H1 (cell line): ENCODE results near the gene SPTBN1. TPM values are rescaled to one million over a fixed set of nuclear protein-coding genes. Genes with fewer than 3 reads are reported as not detected.

ENCODE experiments used
- CTCF ChIA-PET: fragments of 300-600 bp; sonication (Branson Sonifier 250); formaldehyde crosslinking; loops from one replicate; lab custom pipeline; 2021; ENCODE audit not compliant: partially characterized antibody; lab: Charles Lee
- POLR2A ChIA-PET: fragments of 300-600 bp; sonication (Branson Sonifier 250); formaldehyde crosslinking; loops from one replicate; lab custom pipeline; 2021; ENCODE audit warnings: inconsistent platforms; ENCODE audit not compliant: partially characterized antibody; lab: Charles Lee
- DNase-seq, 2 experiments: peaks; one replicate each; pipeline versions ENCODE4 v3.0.0 to v3.0.0-alpha.2; 2010 to 2022; ENCODE audit warnings: low spot score in 2 of 2, low read depth in 1 of 2, mixed read lengths in 1 of 2
- FAIRE-seq: peaks from 2 replicates; lab custom pipeline; 2011; peaks lifted over from hg19 to GRCh38; lab: Jason Lieb, UNC
- H2AFZ ChIP-seq: 2 replicates; pipeline ENCODE4 v1.8.1; 2012; ENCODE audit warnings: low read length, inconsistent platforms
- H2AK5ac ChIP-seq: 2 replicates; pipeline ENCODE4 v1.6.1; 2013; ENCODE audit warnings: low read depth, low read length
- H2BK120ac ChIP-seq: replicated peaks from 2 replicates; pipeline ENCODE3; 2013; ENCODE audit warnings: low read depth, low read length, inconsistent platforms
- H2BK12ac ChIP-seq: 2 replicates; pipeline ENCODE4 v1.6.1; 2013; ENCODE audit warnings: low read depth, low read length
- H2BK15ac ChIP-seq: 2 replicates; pipeline ENCODE4 v1.6.1; 2013; ENCODE audit warnings: low read length
- H2BK20ac ChIP-seq: 2 replicates; pipeline ENCODE4 v1.6.1; 2013; ENCODE audit warnings: low read length
- H2BK5ac ChIP-seq: 2 replicates; pipeline ENCODE4 v1.6.1; 2013; ENCODE audit warnings: low read depth, low read length
- H3K14ac ChIP-seq: 2 replicates; pipeline ENCODE4 v1.6.1; 2013; ENCODE audit warnings: inconsistent platforms; ENCODE audit not compliant: insufficient read length
- H3K18ac ChIP-seq: 2 replicates; pipeline ENCODE4 v1.6.1; 2013; ENCODE audit warnings: low read length; ENCODE audit errors: extremely low read depth
- H3K23ac ChIP-seq: 2 replicates; pipeline ENCODE4 v1.6.1; 2013; ENCODE audit warnings: inconsistent platforms; ENCODE audit not compliant: insufficient read length
- H3K23me2 ChIP-seq: 2 replicates; pipeline ENCODE4 v1.6.1; 2013; ENCODE audit warnings: low read depth, low read length
- H3K27ac ChIP-seq: 2 replicates; pipeline ENCODE4 v1.6.1; 2011; ENCODE audit warnings: low read depth, low read length, inconsistent platforms
- H3K27me3 ChIP-seq, 4 experiments: replicated peaks in 1 of 4; 1 replicate in 1 of 4; 2 replicates in 3 of 4; pipeline versions ENCODE4 v1.6.1 to v1.8.1; 2011 to 2013; ENCODE audit warnings: low read length in 3 of 4, mild to moderate bottlenecking in 3 of 4, inconsistent platforms in 2 of 4, mixed read lengths in 2 of 4, moderate library complexity in 1 of 4; ENCODE audit not compliant: control insufficient read depth in 3 of 4, insufficient read depth in 3 of 4; ENCODE audit errors: extremely low read depth in 1 of 4
- H3K36me3 ChIP-seq, 4 experiments: 2 replicates each; pipeline versions ENCODE4 v1.6.1 to v1.8.1; 2011 to 2013; ENCODE audit warnings: mild to moderate bottlenecking in 4 of 4, low read length in 3 of 4, moderate library complexity in 2 of 4, control low read depth in 1 of 4, inconsistent platforms in 1 of 4; ENCODE audit not compliant: insufficient read depth in 4 of 4, control insufficient read depth in 2 of 4
- H3K4ac ChIP-seq: replicated peaks from 2 replicates; pipeline ENCODE3; 2013; ENCODE audit warnings: low read length, low read depth, mixed read lengths, inconsistent platforms; ENCODE audit not compliant: insufficient read length
- H3K4me1 ChIP-seq, 4 experiments: replicated peaks in 1 of 4; 1 replicate in 1 of 4; 2 replicates in 3 of 4; pipeline versions ENCODE4 v1.6.1 to v1.8.1; 2011 to 2013; ENCODE audit warnings: low read length in 3 of 4, inconsistent platforms in 2 of 4, mixed read lengths in 1 of 4; ENCODE audit not compliant: insufficient read depth in 4 of 4, control insufficient read depth in 3 of 4
- H3K4me2 ChIP-seq, 2 experiments: 2 replicates each; pipeline versions ENCODE4 v1.6.1 to v1.8.1; 2011 to 2013; ENCODE audit warnings: low read depth in 2 of 2, low read length in 2 of 2, control low read depth in 1 of 2, inconsistent platforms in 1 of 2, mild to moderate bottlenecking in 1 of 2; ENCODE audit not compliant: insufficient read depth in 1 of 2
- H3K4me3 ChIP-seq, 4 experiments: fragments of 200-600, 300-600 bp in 1 of 4; sonication (generic), shearing (Covaris generic), sonication (Bioruptor Twin) in 1 of 4; 2 replicates each; pipeline versions ENCODE4 v1.5.1 to v1.8.1; 2011 to 2016; ENCODE audit warnings: low read length in 4 of 4, low read depth in 3 of 4, control low read depth in 2 of 4, inconsistent platforms in 2 of 4, mild to moderate bottlenecking in 2 of 4, mixed read lengths in 1 of 4, moderate library complexity in 1 of 4; ENCODE audit not compliant: insufficient read depth in 2 of 4; ENCODE audit errors: extremely low read depth in 1 of 4
- H3K56ac ChIP-seq: replicated peaks from 2 replicates; pipeline ENCODE3; 2013; ENCODE audit warnings: low read depth, mild to moderate bottlenecking, mixed read lengths, low read length, inconsistent platforms; ENCODE audit not compliant: insufficient read length
- H3K79me1 ChIP-seq: 2 replicates; pipeline ENCODE4 v1.6.1; 2013; ENCODE audit warnings: low read depth, low read length, control low read depth
- H3K79me2 ChIP-seq, 2 experiments: 2 replicates each; pipeline versions ENCODE4 v1.6.1 to v1.8.1; 2012 to 2013; ENCODE audit warnings: low read length in 2 of 2, mild to moderate bottlenecking in 2 of 2, inconsistent platforms in 1 of 2; ENCODE audit not compliant: insufficient read depth in 2 of 2, control insufficient read depth in 1 of 2
- H3K9ac ChIP-seq, 4 experiments: replicated peaks in 1 of 4; 1 replicate in 1 of 4; 2 replicates in 3 of 4; pipeline versions ENCODE4 v1.6.1 to v1.8.1; 2011 to 2013; ENCODE audit warnings: low read depth in 3 of 4, low read length in 3 of 4, control low read depth in 2 of 4, mild to moderate bottlenecking in 2 of 4, moderate library complexity in 2 of 4, inconsistent platforms in 1 of 4; ENCODE audit errors: extremely low read depth in 1 of 4
- H3K9me3 ChIP-seq, 2 experiments: 2 replicates each; pipeline versions ENCODE4 v1.6.1 to v1.8.1; 2012 to 2013; ENCODE audit warnings: mild to moderate bottlenecking in 2 of 2, moderate library complexity in 2 of 2, control low read depth in 1 of 2, inconsistent platforms in 1 of 2, low read depth in 1 of 2, low read length in 1 of 2, mixed read lengths in 1 of 2; ENCODE audit not compliant: insufficient read depth in 2 of 2
- H4K20me1 ChIP-seq, 2 experiments: replicated peaks in 1 of 2; 2 replicates each; pipeline versions ENCODE3 to v1.8.1; 2011 to 2013; ENCODE audit warnings: inconsistent platforms in 2 of 2, low read length in 2 of 2, mild to moderate bottlenecking in 1 of 2; ENCODE audit not compliant: insufficient read depth in 2 of 2, control insufficient read depth in 1 of 2
- H4K5ac ChIP-seq: 2 replicates; pipeline ENCODE4 v1.6.1; 2013; ENCODE audit warnings: low read length, low read depth, mixed read lengths, inconsistent platforms; ENCODE audit not compliant: insufficient read length
- H4K8ac ChIP-seq: 2 replicates; pipeline ENCODE4 v1.8.0; 2013; ENCODE audit warnings: mild to moderate bottlenecking, moderate library complexity, low read length, inconsistent platforms; ENCODE audit not compliant: insufficient read depth; ENCODE audit errors: extremely low read depth
- H4K91ac ChIP-seq: replicated peaks from 2 replicates; pipeline ENCODE3; 2013; ENCODE audit warnings: low read length, mixed read lengths, inconsistent platforms; ENCODE audit not compliant: insufficient read length
- EGR1 ChIP-seq: IDR thresholded peaks from 2 replicates; pipeline ENCODE4 v1.6.1; 2011; ENCODE audit warnings: low read depth, low read length, borderline replicate concordance
- GTF2F1 ChIP-seq: IDR thresholded peaks from 2 replicates; pipeline ENCODE4 v1.6.1; 2012; ENCODE audit warnings: low read depth, low read length, improper control_type of control experiment, borderline replicate concordance
- NANOG ChIP-seq: IDR thresholded peaks from 2 replicates; pipeline ENCODE4 v1.6.1; 2011; ENCODE audit warnings: low read length, low read depth, mild to moderate bottlenecking, inconsistent platforms; ENCODE audit not compliant: insufficient read depth, poor library complexity, severe bottlenecking
- SP1 ChIP-seq: IDR thresholded peaks from 2 replicates; pipeline ENCODE4 v1.6.1; 2011; ENCODE audit warnings: low read depth, low read length
- SP2 ChIP-seq: IDR thresholded peaks from 2 replicates; pipeline ENCODE4 v1.6.1; 2012; ENCODE audit warnings: mild to moderate bottlenecking, low read length, inconsistent platforms
- SRF ChIP-seq: IDR thresholded peaks from 2 replicates; pipeline ENCODE4 v1.6.1; 2011; ENCODE audit warnings: mild to moderate bottlenecking, low read depth, low read length, moderate library complexity
- TAF1 ChIP-seq: IDR thresholded peaks from 2 replicates; pipeline ENCODE4 v1.6.1; 2011; ENCODE audit warnings: mild to moderate bottlenecking, low read depth, low read length
- TBP ChIP-seq: IDR thresholded peaks from 2 replicates; pipeline ENCODE4 v1.6.1; 2011; ENCODE audit warnings: low read depth, low read length, improper control_type of control experiment
- TEAD4 ChIP-seq: IDR thresholded peaks from 2 replicates; pipeline ENCODE4 v1.6.1; 2012; ENCODE audit warnings: low read depth, low read length, inconsistent platforms, mixed read lengths
- WGBS, 2 experiments: shearing (Covaris generic) in 1 of 2; methylation state at CpG; one replicate each; pipeline versions ENCODE4 v1.1.6 to v1.1.7; 2013 to 2015; ENCODE audit warnings: low lambda C conversion rate in 2 of 2, mixed read lengths in 2 of 2, inconsistent platforms in 1 of 2, low coverage in 1 of 2, missing lambda C conversion rate in 1 of 2; ENCODE audit not compliant: insufficient replicate concordance in 2 of 2, insufficient coverage in 1 of 2, insufficient read length in 1 of 2; ENCODE audit errors: extremely low coverage in 1 of 2, missing lambda C conversion rate in 1 of 2; 5-methylcytosine and 5-hydroxymethylcytosine counted together
- polyA plus RNA-seq, 7 experiments: library from polyadenylated mRNA; depleted of rRNA in 3 of 7; stranded (reverse) in 5 of 7; unstranded in 2 of 7; fragments of >200 nt in 5 of 7; fragments of 200-250 nt in 2 of 7; gene quantifications; 1 replicate in 5 of 7; 2 replicates in 1 of 7; 4 replicates in 1 of 7; pipeline versions ENCODE4 v1.2.1 to v1.2.3, GENCODE V29; 2011 to 2013; ENCODE audit warnings: missing spikeins in 2 of 7, mixed read lengths in 2 of 7
- total RNA-seq: library from RNA; stranded (reverse); fragmentation: NEBNext Ultra II Directional; extraction: Animal tissue kit (Norgen Biotek cat#: 25700); gene quantifications from 2 replicates; pipeline ENCODE4 v1.2.1, GENCODE V29; 2021

SPTBN1 gene
- total and polyA plus RNA-seq, 2 of the 8 experiments (the other 6 are each of a cell fraction or from before 2014, with no cell fraction given): 31.8 to 180 TPM

DNA sequence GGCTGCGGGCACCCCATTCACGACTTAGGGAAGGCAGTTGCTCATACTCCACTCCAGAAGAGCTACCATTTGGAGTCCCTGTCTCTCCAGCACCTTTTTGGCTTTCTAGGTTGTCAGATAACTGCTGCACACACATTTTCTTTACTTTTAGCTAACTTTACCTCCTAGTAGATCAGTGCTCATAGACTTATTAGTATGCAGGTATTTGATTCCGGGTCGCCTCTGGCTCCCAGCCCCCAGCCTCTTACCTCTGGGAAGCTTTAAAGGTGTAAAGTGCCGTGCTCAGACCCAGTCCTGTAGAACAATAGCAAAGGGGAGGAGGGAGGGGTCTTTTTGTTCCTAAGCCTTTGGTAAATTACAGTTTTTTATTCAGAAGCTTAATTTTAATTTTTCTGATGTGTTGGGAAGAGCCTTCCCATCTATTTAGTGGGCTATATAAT is 102.9 kb downstream of the SPTBN1 start:
- peaks cover 20% of the 10 kb centered on the region for H3K23me2 ChIP-seq
- H2BK15ac ChIP-seq: no peak overlapping the region
- H2AK5ac ChIP-seq: no peak overlapping the region
- peak overlapping the region; percentile 86 to 95 (median 86) for H3K9ac ChIP-seq
- peak overlapping the region; percentile 72 to 83 for H3K4me2 ChIP-seq
- H3K27me3 ChIP-seq: no peaks in the 10 kb centered on the region
- H3K4ac ChIP-seq: no peak overlapping the region
- H3K36me3 ChIP-seq: no peaks in the 10 kb centered on the region
- ChIA-PET CTCF (interaction anchor here (1.0 to 3.7 kb wide), 17 partner anchors 8 to 452 kb away, joined by 3 to 21 read pairs (median 4); no protein-coding TSS in a partner anchor), POLR2A (interaction anchor here (0.6 to 4.0 kb wide), 18 partner anchors 10 to 715 kb away, joined by 3 to 31 read pairs (median 5); no protein-coding TSS in a partner anchor)
- H3K18ac ChIP-seq: peak overlapping the region; percentile 93; the same call in 1 of the 2 replicates
- H3K9me3 ChIP-seq: no peaks in the 10 kb centered on the region
- H3K79me1 ChIP-seq: peaks cover 4% of the 10 kb centered on the region; the same call in 1 of the 2 replicates
- 0 out of 2 replicates have a peak overlapping the region, but pooled peaks have one; percentile 93 for H2BK5ac ChIP-seq
- no peak overlapping the region for H2BK20ac ChIP-seq
- peaks cover 19 to 59% of the 10 kb centered on the region in 2 experiments; a peak in 3 of 4 replicates for H3K79me2 ChIP-seq
- peak overlapping the region; percentile 84 to 99 (median 94) for H3K4me3 ChIP-seq
- H2BK12ac ChIP-seq: no peak overlapping the region
- H4K91ac ChIP-seq: peak overlapping the region; percentile 76
- no peak overlapping the region for H3K14ac ChIP-seq
- no peak for FAIRE-seq
- H2AFZ ChIP-seq: no peak overlapping the region
- H3K56ac ChIP-seq: peak overlapping the region; percentile 34
- H3K23ac ChIP-seq: no peak overlapping the region
- no peak for DNase-seq
- 0% methylated on average over 5 of the region's 5 CpGs; no CpG with 5 or more reads in 1 of the 2 experiments for WGBS, 2 experiments
- peak overlapping the region; percentile 4 for H2BK120ac ChIP-seq
- H4K8ac ChIP-seq: no peak overlapping the region
- H3K27ac ChIP-seq: peak overlapping the region; percentile 80
- no peak for TF ChIP-seq NANOG
- no peak for TF ChIP-seq TAF1
- 0 out of 2 replicates have a peak, but pooled peaks have one; percentile 24 for TF ChIP-seq TBP
- no peak for TF ChIP-seq EGR1
- no peak for TF ChIP-seq SP2
- TF ChIP-seq SP1: 0 out of 2 replicates have a peak, but pooled peaks have one; percentile 4
- 0 out of 2 replicates have a peak, but pooled peaks have one; percentile 6 for TF ChIP-seq TEAD4
- TF ChIP-seq SRF: no peak
- no peak for TF ChIP-seq GTF2F1
- H3K4me1 ChIP-seq: peaks cover 3 to 11% (median 8%) of the 10 kb centered on the region in 4 experiments
- peaks cover 6 to 9% of the 10 kb centered on the region in 2 experiments for H4K20me1 ChIP-seq
- no peak overlapping the region for H4K5ac ChIP-seq
